GM12878 (cell line): ENCODE data around the gene PHLDB3. TPM values are rescaled to one million over a fixed set of nuclear protein-coding genes. Genes with fewer than 3 reads are reported as not detected.

Experiments used
- ATAC-seq: fragments of 200-7000 bp; cut with Tn5 transposase; 3 replicates; pipeline ENCODE4 v1.9.1; 2020; ENCODE audit warnings: mild to moderate bottlenecking, moderate library complexity
- BruUV-seq: library from RNA; stranded (reverse); fragments of 400-500 nt; replicated peaks from 2 replicates; lab custom pipeline; 2021; lab: Mats Ljungman, UMichigan
- CTCF ChIA-PET: fragments of 300-600 bp; sonication (Branson Sonifier 250); formaldehyde crosslinking; extraction: SDS; loops from one replicate; lab custom pipeline; 2021; ENCODE audit warnings: inconsistent platforms; lab: Yijun Ruan, JAX
- POLR2A ChIA-PET: fragments of 350-600 bp; formaldehyde crosslinking; extraction: SDS; loops from one replicate; lab custom pipeline; 2021; ENCODE audit warnings: inconsistent platforms; lab: Charles Lee
- RAD21 ChIA-PET: fragments of 300-600 bp; sonication (Branson Sonifier 250); formaldehyde crosslinking; loops from one replicate; lab custom pipeline; 2023; ENCODE audit warnings: antibody characterized with exemption; ENCODE audit not compliant: unreplicated experiment; lab: Charles Lee
- SMC1A ChIA-PET: fragments of 300-600 bp; sonication (Branson Sonifier 250); formaldehyde crosslinking; loops from one replicate; lab custom pipeline; 2023; ENCODE audit not compliant: unreplicated experiment, uncharacterized antibody; lab: Charles Lee
- DNase-seq: peaks from one replicate; pipeline ENCODE4 v3.0.0-alpha.2; 2011; ENCODE audit warnings: low read depth, low spot score
- FAIRE-seq: peaks from 3 replicates; lab custom pipeline; 2011; peaks lifted over from hg19 to GRCh38; lab: Jason Lieb, UNC
- H2AFZ ChIP-seq: 2 replicates; pipeline ENCODE4 v1.6.0; 2011; ENCODE audit warnings: low read depth, low read length, control low read depth; ENCODE audit not compliant: control insufficient read depth
- H3K27ac ChIP-seq: 2 replicates; pipeline ENCODE4 v1.5.1; 2011; ENCODE audit warnings: control low read depth; ENCODE audit not compliant: control insufficient read depth, insufficient read depth
- H3K27me3 ChIP-seq, 2 experiments: replicated peaks in 1 of 2; 2 replicates each; pipeline versions ENCODE4 v1.6.0 to v1.6.1; 2011; ENCODE audit warnings: low read length in 1 of 2; ENCODE audit not compliant: control insufficient read depth in 2 of 2, insufficient read depth in 2 of 2
- H3K36me3 ChIP-seq, 2 experiments: 2 replicates each; pipeline ENCODE4 v1.5.1; 2011; ENCODE audit warnings: low read length in 1 of 2; ENCODE audit not compliant: control insufficient read depth in 2 of 2, insufficient read depth in 2 of 2
- H3K4me1 ChIP-seq: 2 replicates; pipeline ENCODE4 v1.6.1; 2011; ENCODE audit warnings: mild to moderate bottlenecking, low read length, moderate library complexity, mixed read lengths; ENCODE audit not compliant: control insufficient read depth, insufficient read depth
- H3K4me2 ChIP-seq: 2 replicates; pipeline ENCODE4 v1.6.0; 2011; ENCODE audit warnings: control low read depth; ENCODE audit not compliant: control insufficient read depth, insufficient read depth
- H3K4me3 ChIP-seq: fragments of 200-600 bp; sonication (generic); 2 replicates; pipeline ENCODE4 v1.5.1; 2016
- H3K79me2 ChIP-seq: 2 replicates; pipeline ENCODE4 v1.6.0; 2011; ENCODE audit warnings: low read length; ENCODE audit not compliant: control insufficient read depth, insufficient read depth
- H3K9ac ChIP-seq: 2 replicates; pipeline ENCODE4 v1.8.0; 2011; ENCODE audit warnings: low read length, control low read depth, mixed read lengths; ENCODE audit not compliant: control insufficient read depth, insufficient read depth
- H3K9me3 ChIP-seq: replicated peaks from 3 replicates; pipeline ENCODE4 v1.5.1; 2011; ENCODE audit warnings: mild to moderate bottlenecking, low read length; ENCODE audit not compliant: control insufficient read depth, insufficient read depth
- H4K20me1 ChIP-seq: 2 replicates; pipeline ENCODE4 v1.6.0; 2011; ENCODE audit not compliant: control insufficient read depth, insufficient read depth
- ATF3 ChIP-seq: IDR thresholded peaks from 2 replicates; pipeline ENCODE4 v1.6.1; 2011; ENCODE audit warnings: low read depth, mild to moderate bottlenecking, low read length, moderate library complexity, borderline replicate concordance; ENCODE audit errors: extremely low read depth
- ATF7 ChIP-seq: fragments of 450-650 bp; IDR thresholded peaks from 2 replicates; pipeline ENCODE4 v1.6.1; 2016; ENCODE audit warnings: low read depth, mild to moderate bottlenecking
- CBX5 ChIP-seq: sonication (generic); IDR thresholded peaks from 2 replicates; pipeline ENCODE4 v1.6.1; 2016; ENCODE audit warnings: low read depth, moderate library complexity, mild to moderate bottlenecking, inconsistent platforms
- CREM ChIP-seq: IDR thresholded peaks from 2 replicates; pipeline ENCODE4 v1.6.1; 2014; ENCODE audit warnings: antibody characterized with exemption, low read depth
- HDGF ChIP-seq: fragments of 450-650 bp; IDR thresholded peaks from 2 replicates; pipeline ENCODE4 v1.6.1; 2016; ENCODE audit warnings: antibody characterized with exemption
- IKZF1 ChIP-seq: fragments of 450-650 bp; conservative IDR thresholded peaks from 2 replicates; pipeline ENCODE4 v1.6.1; 2017; ENCODE audit warnings: antibody characterized with exemption, mild to moderate bottlenecking
- NR2C2 ChIP-seq: IDR thresholded peaks from 2 replicates; pipeline ENCODE4 v1.6.1; 2011; ENCODE audit warnings: borderline replicate concordance, low read depth; ENCODE audit not compliant: control insufficient read depth, insufficient read length
- RCOR1 ChIP-seq: conservative IDR thresholded peaks from 2 replicates; pipeline ENCODE4 v1.6.1; 2012; ENCODE audit warnings: low read depth, low read length, improper control_type of control experiment
- SMAD5 ChIP-seq: IDR thresholded peaks from 2 replicates; pipeline ENCODE4 v1.6.1; 2016; ENCODE audit warnings: antibody characterized with exemption, low read depth
- TAF1 ChIP-seq: IDR thresholded peaks from 2 replicates; pipeline ENCODE4 v1.6.1; 2011; ENCODE audit warnings: mild to moderate bottlenecking, low read depth, low read length, borderline replicate concordance
- YY1 ChIP-seq: IDR thresholded peaks from 2 replicates; pipeline ENCODE4 v1.6.1; 2011; ENCODE audit warnings: low read depth, mild to moderate bottlenecking, low read length
- WGBS: methylation state at CpG from one replicate; pipeline ENCODE4 v1.1.6; 2016; ENCODE audit warnings: low lambda C conversion rate; ENCODE audit not compliant: insufficient replicate concordance, insufficient coverage; ENCODE audit errors: missing lambda C conversion rate; 5-methylcytosine and 5-hydroxymethylcytosine counted together
- in situ Hi-C: fragments of 300-500 bp; cut with MboI; formaldehyde crosslinking; loops from 9 replicates; pipeline ENCODE4 v1.14.3; 2018; ENCODE audit warnings: mixed read lengths
- intact Hi-C: fragments of 100-400 bp; cut with micrococcal nuclease; formaldehyde crosslinking; loops from one replicate; pipeline ENCODE4 v1.14.2; 2022; ENCODE audit not compliant: unreplicated experiment
- polyA plus RNA-seq, 11 experiments: library from polyadenylated mRNA; depleted of rRNA in 4 of 11; unstranded in 6 of 11; stranded (reverse) in 5 of 11; fragments of >200 nt; fragmentation: Nextera tagmentation in 4 of 11; fragmentation: Illumina TruSeq in 1 of 11; extraction: Ambion mirVana in 4 of 11; extraction: Trizol in 1 of 11; gene quantifications; 1 replicate in 1 of 11; 2 replicates in 10 of 11; pipeline versions ENCODE4 v1.2.1 to v1.2.3, GENCODE V29; 2011 to 2016; ENCODE audit warnings: inconsistent platforms in 2 of 11, missing spikeins in 2 of 11, low read depth in 1 of 11
- total RNA-seq, 4 experiments: library from RNA; depleted of rRNA in 3 of 4; stranded (reverse); fragments of >200 nt in 3 of 4; fragmentation: Illumina TruSeq in 1 of 4; extraction: Trizol in 1 of 4; gene quantifications; 2 replicates each; pipeline versions ENCODE4 v1.2.1 to v1.2.3, GENCODE V29; 2013 to 2021
- TF ChIP-seq, protein P1 (sequence below): IDR thresholded peaks from 2 replicates; pipeline ENCODE4 v1.6.1; 2011; ENCODE audit warnings: borderline replicate concordance, low read depth, mild to moderate bottlenecking, moderate library complexity, low read length; ENCODE audit not compliant: insufficient read depth, poor library complexity, severe bottlenecking
- TF ChIP-seq, protein P2 (sequence below): fragments of 450-650 bp; IDR thresholded peaks from 2 replicates; pipeline ENCODE4 v1.6.1; 2017; ENCODE audit warnings: mild to moderate bottlenecking, moderate library complexity
- TF ChIP-seq, protein P3 (sequence below): IDR thresholded peaks from 2 replicates; pipeline ENCODE4 v1.6.1; 2012; ENCODE audit warnings: low read depth, low read length, improper control_type of control experiment
- TF ChIP-seq, protein P4 (sequence below): fragments of 450-650 bp; formaldehyde crosslinking; IDR thresholded peaks from 2 replicates; pipeline ENCODE4 v1.4.0; 2020; ENCODE audit warnings: mild to moderate bottlenecking, moderate library complexity

PHLDB3 gene
- total and polyA plus RNA-seq, 10 of the 15 experiments (the other 5 are each of a cell fraction or from before 2014, with no cell fraction given) = 0.13 to 13.0 (median 5.5) TPM

DNA sequence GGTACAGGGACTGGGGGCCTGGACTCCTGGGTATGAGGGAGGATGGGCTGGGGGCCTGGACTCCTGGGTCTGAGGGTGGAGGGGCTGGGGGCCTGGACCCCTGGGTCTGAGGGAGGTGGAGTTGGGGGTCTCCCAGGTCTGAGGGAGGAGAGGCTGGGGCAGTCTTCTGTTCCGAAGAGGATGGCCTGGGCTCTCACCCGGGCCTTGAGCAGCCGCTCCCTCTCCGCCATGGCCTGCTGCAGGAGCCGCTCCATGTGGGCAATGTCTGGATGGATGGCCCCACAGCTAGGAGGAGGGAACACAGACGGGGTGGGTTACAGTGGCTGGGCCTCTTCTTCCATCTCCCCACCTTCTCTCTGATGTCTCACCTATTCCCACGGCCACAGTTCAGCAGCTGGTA is 18.1 kb downstream of the PHLDB3 start:
- no peaks in the 10 kb centered on the region for H3K27me3 ChIP-seq
- no peak overlapping the region for H2AFZ ChIP-seq
- no peak overlapping the region for H3K27ac ChIP-seq
- 90% methylated on average over 7 of the region's 7 CpGs for WGBS
- no peak overlapping the region for H3K4me3 ChIP-seq
- H3K79me2 ChIP-seq = no peaks in the 10 kb centered on the region
- no peak overlapping the region for H3K9ac ChIP-seq
- POLR2A ChIA-PET = no interaction called here
- ATAC-seq (no peak), FAIRE-seq (no peak), DNase-seq (no peak)
- no peaks in the 10 kb centered on the region for H3K36me3 ChIP-seq
- CTCF ChIA-PET = no interaction called here
- no TSS peak for BruUV-seq
- SMC1A ChIA-PET = no interaction called here
- RAD21 ChIA-PET = no interaction called here
- H3K4me2 ChIP-seq = no peak overlapping the region
- in situ Hi-C loops = no loop called here
- no peaks in the 10 kb centered on the region for H3K9me3 ChIP-seq
- H3K4me1 ChIP-seq = no peaks in the 10 kb centered on the region
- intact Hi-C loops = no loop called here
- no peaks in the 10 kb centered on the region for H4K20me1 ChIP-seq
- TF ChIP-seq, protein P1, sequence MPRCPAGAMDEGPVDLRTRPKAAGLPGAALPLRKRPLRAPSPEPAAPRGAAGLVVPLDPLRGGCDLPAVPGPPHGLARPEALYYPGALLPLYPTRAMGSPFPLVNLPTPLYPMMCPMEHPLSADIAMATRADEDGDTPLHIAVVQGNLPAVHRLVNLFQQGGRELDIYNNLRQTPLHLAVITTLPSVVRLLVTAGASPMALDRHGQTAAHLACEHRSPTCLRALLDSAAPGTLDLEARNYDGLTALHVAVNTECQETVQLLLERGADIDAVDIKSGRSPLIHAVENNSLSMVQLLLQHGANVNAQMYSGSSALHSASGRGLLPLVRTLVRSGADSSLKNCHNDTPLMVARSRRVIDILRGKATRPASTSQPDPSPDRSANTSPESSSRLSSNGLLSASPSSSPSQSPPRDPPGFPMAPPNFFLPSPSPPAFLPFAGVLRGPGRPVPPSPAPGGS = no peak
- TF ChIP-seq YY1 = no peak
- TF ChIP-seq SMAD5 = no peak
- TF ChIP-seq HDGF = no peak
- TF ChIP-seq TAF1 = no peak
- TF ChIP-seq ATF3 = no peak
- TF ChIP-seq, protein P2, sequence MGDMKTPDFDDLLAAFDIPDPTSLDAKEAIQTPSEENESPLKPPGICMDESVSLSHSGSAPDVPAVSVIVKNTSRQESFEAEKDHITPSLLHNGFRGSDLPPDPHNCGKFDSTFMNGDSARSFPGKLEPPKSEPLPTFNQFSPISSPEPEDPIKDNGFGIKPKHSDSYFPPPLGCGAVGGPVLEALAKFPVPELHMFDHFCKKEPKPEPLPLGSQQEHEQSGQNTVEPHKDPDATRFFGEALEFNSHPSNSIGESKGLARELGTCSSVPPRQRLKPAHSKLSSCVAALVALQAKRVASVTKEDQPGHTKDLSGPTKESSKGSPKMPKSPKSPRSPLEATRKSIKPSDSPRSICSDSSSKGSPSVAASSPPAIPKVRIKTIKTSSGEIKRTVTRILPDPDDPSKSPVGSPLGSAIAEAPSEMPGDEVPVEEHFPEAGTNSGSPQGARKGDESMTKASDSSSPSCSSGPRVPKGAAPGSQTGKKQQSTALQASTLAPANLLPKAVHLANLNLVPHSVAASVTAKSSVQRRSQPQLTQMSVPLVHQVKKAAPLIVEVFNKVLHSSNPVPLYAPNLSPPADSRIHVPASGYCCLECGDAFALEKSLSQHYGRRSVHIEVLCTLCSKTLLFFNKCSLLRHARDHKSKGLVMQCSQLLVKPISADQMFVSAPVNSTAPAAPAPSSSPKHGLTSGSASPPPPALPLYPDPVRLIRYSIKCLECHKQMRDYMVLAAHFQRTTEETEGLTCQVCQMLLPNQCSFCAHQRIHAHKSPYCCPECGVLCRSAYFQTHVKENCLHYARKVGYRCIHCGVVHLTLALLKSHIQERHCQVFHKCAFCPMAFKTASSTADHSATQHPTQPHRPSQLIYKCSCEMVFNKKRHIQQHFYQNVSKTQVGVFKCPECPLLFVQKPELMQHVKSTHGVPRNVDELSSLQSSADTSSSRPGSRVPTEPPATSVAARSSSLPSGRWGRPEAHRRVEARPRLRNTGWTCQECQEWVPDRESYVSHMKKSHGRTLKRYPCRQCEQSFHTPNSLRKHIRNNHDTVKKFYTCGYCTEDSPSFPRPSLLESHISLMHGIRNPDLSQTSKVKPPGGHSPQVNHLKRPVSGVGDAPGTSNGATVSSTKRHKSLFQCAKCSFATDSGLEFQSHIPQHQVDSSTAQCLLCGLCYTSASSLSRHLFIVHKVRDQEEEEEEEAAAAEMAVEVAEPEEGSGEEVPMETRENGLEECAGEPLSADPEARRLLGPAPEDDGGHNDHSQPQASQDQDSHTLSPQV = no peak
- TF ChIP-seq, protein P3, sequence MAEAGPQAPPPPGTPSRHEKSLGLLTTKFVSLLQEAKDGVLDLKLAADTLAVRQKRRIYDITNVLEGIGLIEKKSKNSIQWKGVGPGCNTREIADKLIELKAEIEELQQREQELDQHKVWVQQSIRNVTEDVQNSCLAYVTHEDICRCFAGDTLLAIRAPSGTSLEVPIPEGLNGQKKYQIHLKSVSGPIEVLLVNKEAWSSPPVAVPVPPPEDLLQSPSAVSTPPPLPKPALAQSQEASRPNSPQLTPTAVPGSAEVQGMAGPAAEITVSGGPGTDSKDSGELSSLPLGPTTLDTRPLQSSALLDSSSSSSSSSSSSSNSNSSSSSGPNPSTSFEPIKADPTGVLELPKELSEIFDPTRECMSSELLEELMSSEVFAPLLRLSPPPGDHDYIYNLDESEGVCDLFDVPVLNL = no peak
- TF ChIP-seq CREM = no peak
- TF ChIP-seq IKZF1 = no peak
- TF ChIP-seq CBX5 = no peak
- TF ChIP-seq, protein P4, sequence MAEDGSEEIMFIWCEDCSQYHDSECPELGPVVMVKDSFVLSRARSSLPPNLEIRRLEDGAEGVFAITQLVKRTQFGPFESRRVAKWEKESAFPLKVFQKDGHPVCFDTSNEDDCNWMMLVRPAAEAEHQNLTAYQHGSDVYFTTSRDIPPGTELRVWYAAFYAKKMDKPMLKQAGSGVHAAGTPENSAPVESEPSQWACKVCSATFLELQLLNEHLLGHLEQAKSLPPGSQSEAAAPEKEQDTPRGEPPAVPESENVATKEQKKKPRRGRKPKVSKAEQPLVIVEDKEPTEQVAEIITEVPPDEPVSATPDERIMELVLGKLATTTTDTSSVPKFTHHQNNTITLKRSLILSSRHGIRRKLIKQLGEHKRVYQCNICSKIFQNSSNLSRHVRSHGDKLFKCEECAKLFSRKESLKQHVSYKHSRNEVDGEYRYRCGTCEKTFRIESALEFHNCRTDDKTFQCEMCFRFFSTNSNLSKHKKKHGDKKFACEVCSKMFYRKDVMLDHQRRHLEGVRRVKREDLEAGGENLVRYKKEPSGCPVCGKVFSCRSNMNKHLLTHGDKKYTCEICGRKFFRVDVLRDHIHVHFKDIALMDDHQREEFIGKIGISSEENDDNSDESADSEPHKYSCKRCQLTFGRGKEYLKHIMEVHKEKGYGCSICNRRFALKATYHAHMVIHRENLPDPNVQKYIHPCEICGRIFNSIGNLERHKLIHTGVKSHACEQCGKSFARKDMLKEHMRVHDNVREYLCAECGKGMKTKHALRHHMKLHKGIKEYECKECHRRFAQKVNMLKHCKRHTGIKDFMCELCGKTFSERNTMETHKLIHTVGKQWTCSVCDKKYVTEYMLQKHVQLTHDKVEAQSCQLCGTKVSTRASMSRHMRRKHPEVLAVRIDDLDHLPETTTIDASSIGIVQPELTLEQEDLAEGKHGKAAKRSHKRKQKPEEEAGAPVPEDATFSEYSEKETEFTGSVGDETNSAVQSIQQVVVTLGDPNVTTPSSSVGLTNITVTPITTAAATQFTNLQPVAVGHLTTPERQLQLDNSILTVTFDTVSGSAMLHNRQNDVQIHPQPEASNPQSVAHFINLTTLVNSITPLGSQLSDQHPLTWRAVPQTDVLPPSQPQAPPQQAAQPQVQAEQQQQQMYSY (CRISPR knock-in tag) = no peak
- TF ChIP-seq NR2C2 = no peak
- no peak for TF ChIP-seq ATF7
- no peak for TF ChIP-seq RCOR1
